Measurements from ENCODE around the gene RASGRF2.

GRCh38 chr5:80921026-80921425, 39.1 kb upstream of the RASGRF2 start:
- TF ChIP-seq, protein P1, sequence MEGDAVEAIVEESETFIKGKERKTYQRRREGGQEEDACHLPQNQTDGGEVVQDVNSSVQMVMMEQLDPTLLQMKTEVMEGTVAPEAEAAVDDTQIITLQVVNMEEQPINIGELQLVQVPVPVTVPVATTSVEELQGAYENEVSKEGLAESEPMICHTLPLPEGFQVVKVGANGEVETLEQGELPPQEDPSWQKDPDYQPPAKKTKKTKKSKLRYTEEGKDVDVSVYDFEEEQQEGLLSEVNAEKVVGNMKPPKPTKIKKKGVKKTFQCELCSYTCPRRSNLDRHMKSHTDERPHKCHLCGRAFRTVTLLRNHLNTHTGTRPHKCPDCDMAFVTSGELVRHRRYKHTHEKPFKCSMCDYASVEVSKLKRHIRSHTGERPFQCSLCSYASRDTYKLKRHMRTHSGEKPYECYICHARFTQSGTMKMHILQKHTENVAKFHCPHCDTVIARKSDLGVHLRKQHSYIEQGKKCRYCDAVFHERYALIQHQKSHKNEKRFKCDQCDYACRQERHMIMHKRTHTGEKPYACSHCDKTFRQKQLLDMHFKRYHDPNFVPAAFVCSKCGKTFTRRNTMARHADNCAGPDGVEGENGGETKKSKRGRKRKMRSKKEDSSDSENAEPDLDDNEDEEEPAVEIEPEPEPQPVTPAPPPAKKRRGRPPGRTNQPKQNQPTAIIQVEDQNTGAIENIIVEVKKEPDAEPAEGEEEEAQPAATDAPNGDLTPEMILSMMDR (conservative IDR thresholded peaks at IDR 0.05; ENCODE audit: low read depth, low read length): no peak
- no peak for TF ChIP-seq EZH2 (IDR thresholded peaks at IDR 0.05; ENCODE audit: borderline replicate concordance, low read depth, low read length, poor library complexity, severe bottlenecking)

Measured in A673 (cell line).